Ascending aorta (tissue), 2 donors: ENCODE measurements around the gene SLCO3A1. TPM values are rescaled to one million over a fixed set of nuclear protein-coding genes. Genes with fewer than 3 reads are reported as not detected.

Experiments
- DNase-seq, 2 donors: peaks; one replicate each; pipeline ENCODE4 v3.0.0-alpha.2; 2019; ENCODE audit warnings: low spot score in 2 of 2
- H3K27ac ChIP-seq, 2 donors: fragments of 200-600 bp; sonication (generic); one replicate each; pipeline ENCODE4 v1.5.1; 2016 to 2017; ENCODE audit warnings: mild to moderate bottlenecking in 1 of 2
- H3K27me3 ChIP-seq: fragments of 200-600 bp; sonication (generic); one replicate; pipeline ENCODE4 v1.5.1; 2017
- H3K36me3 ChIP-seq, 2 donors: fragments of 200-600 bp; sonication (generic); one replicate each; pipeline ENCODE4 v1.5.1; 2016
- H3K4me1 ChIP-seq, 2 donors: fragments of 200-600 bp; sonication (generic); one replicate each; pipeline ENCODE4 v1.5.1; 2016 to 2017; ENCODE audit warnings: mild to moderate bottlenecking in 1 of 2
- H3K4me3 ChIP-seq, 2 donors: fragments of 200-600 bp; sonication (generic); one replicate each; pipeline ENCODE4 v1.5.1; 2016 to 2017; ENCODE audit warnings: mild to moderate bottlenecking in 1 of 2
- H3K9me3 ChIP-seq, 2 donors: fragments of 200-600 bp; sonication (generic); one replicate each; pipeline ENCODE4 v1.5.1; 2016
- intact Hi-C: fragments of 100-400 bp; cut with DNase I; formaldehyde crosslinking; loops from one replicate; pipeline ENCODE4 v1.15.1; 2023
- total RNA-seq: library from RNA; depleted of rRNA; stranded (reverse); fragments of >200 nt; gene quantifications from one replicate; pipeline ENCODE4 v1.1.0, GENCODE V29; 2016
- TF ChIP-seq, protein P1 (sequence below), 3 experiments: fragments of 200-600 bp in 2 of 3; fragments of 450-650 bp in 1 of 3; sonication (generic) in 2 of 3; IDR thresholded peaks; one replicate each; pipeline ENCODE4 v1.5.1; 2016 to 2019; ENCODE audit warnings: antibody characterized with exemption in 3 of 3, mild to moderate bottlenecking in 1 of 3, moderate library complexity in 1 of 3

SLCO3A1 gene
- total RNA-seq, 1 donor from 2014 or later: 53.2 TPM

DNA sequence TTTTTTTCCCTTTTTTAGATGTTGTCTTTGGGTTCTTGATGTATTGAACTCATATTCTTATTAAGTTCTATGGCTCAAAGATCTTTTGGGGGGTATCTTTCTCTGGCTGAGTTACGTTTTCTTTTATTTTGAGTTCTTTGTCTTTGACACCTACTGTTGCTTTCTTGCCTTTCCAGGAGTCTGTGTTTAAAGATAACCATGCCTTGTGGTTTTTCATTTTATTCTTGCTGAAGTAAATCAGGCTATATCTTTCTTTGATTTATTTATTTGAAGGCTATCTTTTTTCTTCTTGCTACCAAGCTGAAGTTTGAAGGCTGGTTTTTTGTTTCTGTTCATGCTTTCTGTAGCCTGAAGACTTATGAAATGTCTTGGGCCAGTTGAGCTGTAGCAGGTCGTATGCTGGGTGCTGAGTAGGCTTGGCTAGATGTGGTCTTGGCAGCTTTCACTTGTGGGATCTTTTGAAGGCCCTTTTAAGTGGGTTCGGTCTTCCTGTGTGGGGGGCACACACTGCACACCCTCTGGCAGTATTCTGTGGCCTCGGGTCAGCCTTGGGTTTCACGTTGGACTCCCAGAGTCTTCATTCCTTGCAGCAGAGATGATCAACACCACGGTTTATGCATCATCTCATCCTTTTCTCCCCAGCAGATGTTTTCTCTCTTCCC is 17.5 kb downstream of the SLCO3A1 start:
- Histone ChIP-seq H3K36me3 (no peaks in the 10 kb centered on the region), H3K4me3 (no peak overlapping the region), H3K27me3 (no peaks in the 10 kb centered on the region), H3K27ac (no peak overlapping the region), H3K9me3 (no peaks in the 10 kb centered on the region), H3K4me1 (peaks cover 5 to 21% of the 10 kb centered on the region in 2 donors)
- intact Hi-C loops: no loop called here
- TF ChIP-seq, protein P1, sequence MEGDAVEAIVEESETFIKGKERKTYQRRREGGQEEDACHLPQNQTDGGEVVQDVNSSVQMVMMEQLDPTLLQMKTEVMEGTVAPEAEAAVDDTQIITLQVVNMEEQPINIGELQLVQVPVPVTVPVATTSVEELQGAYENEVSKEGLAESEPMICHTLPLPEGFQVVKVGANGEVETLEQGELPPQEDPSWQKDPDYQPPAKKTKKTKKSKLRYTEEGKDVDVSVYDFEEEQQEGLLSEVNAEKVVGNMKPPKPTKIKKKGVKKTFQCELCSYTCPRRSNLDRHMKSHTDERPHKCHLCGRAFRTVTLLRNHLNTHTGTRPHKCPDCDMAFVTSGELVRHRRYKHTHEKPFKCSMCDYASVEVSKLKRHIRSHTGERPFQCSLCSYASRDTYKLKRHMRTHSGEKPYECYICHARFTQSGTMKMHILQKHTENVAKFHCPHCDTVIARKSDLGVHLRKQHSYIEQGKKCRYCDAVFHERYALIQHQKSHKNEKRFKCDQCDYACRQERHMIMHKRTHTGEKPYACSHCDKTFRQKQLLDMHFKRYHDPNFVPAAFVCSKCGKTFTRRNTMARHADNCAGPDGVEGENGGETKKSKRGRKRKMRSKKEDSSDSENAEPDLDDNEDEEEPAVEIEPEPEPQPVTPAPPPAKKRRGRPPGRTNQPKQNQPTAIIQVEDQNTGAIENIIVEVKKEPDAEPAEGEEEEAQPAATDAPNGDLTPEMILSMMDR (IDR thresholded peaks at IDR 0.05): no peak
- DNase-seq: no peak

DNA sequence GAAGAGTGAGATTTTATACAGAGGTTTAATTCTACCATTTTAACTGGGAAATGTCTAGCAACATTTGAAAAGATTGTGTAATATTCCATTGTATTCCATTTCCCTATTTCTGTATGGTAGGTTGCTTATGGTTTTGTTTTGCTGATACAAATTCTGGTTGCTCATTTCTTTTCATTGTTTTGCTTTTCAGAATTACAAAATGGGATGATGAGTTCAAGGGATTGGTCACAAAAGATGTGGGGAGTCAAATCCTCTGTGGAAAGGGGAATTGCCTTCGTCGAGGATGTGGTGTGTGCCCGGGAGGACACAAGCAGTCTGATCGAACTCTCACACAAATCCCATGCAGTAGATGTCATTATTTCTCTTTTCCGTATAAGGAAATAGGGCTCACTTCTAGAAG is 18.3 kb downstream of the SLCO3A1 start:
- intact Hi-C loops: no loop called here
- TF ChIP-seq, protein P1 (IDR thresholded peaks at IDR 0.05): no peak
- peaks cover 0 to 14% of the 10 kb centered on the region in 2 donors for H3K4me1 ChIP-seq
- no peaks in the 10 kb centered on the region for H3K36me3 ChIP-seq
- H3K9me3 ChIP-seq: no peaks in the 10 kb centered on the region
- no peak for DNase-seq
- H3K27me3 ChIP-seq: no peaks in the 10 kb centered on the region
- H3K4me3 ChIP-seq: no peak overlapping the region
- H3K27ac ChIP-seq: no peak overlapping the region

DNA sequence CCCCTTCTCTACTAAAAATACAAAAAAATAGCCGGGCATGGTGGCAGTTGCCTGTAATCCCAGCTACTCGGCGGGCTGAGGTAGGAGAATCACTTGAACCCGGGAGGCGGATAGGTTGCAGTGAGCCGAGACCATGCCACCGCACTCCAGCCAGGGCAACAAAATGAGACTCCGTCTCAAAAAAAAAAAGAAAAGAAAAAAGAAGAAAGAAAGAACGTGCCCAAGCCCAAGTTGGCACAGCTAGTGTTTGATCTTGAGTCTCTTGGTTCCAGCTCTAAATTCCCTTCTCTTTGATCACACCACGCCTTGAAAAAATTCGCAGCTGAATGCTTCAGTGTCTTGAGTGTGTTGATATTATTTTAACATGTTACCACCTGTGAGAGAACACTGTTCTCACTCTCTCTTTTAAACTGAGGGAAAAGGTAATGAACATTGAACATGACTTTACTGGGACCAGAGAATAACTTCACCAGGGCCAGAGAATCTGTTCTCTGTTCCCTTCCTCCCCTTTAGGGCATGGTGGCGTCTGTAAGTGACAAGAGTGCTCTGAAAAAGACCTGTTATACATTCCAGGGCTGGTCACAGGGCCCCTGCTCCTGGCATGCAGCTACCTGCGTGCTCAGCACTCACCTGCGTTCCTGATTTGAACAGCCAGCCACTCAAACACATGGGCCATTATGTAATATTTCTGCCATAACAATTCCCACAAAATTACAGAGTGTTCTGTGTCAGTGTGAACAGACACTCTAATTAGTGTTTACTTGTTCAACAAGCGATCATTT is 19.0 kb downstream of the SLCO3A1 start:
- intact Hi-C loops: no loop called here
- no peak overlapping the region for H3K4me3 ChIP-seq
- no peak for DNase-seq
- TF ChIP-seq, protein P1 (IDR thresholded peaks at IDR 0.05): no peak
- H3K27ac ChIP-seq: no peak overlapping the region
- peaks cover 0 to 8% of the 10 kb centered on the region in 2 donors for H3K4me1 ChIP-seq
- no peaks in the 10 kb centered on the region for H3K36me3 ChIP-seq
- H3K9me3 ChIP-seq: no peaks in the 10 kb centered on the region
- no peaks in the 10 kb centered on the region for H3K27me3 ChIP-seq

DNA sequence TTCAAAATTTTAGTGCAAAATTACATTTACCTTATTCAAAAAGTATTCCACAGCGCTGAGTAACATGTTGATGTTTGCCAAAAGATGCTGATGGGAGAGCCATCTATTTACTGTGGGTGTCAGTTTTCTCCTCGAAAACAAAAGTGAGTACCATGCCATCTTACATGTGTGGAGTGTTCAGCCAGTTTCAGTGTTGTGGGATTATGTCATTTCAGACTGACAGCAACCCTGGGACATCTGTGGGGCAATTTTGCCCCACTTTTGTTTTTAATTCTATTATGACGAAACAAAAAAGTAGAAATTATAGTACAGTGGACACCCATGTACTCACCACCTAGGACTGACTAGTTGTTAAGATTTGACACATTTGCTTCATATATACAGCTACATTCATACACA is 19.6 kb downstream of the SLCO3A1 start:
- intact Hi-C loops: no loop called here
- Histone ChIP-seq H3K4me1 (peaks cover 0 to 2% of the 10 kb centered on the region in 2 donors), H3K27ac (no peak overlapping the region), H3K36me3 (no peaks in the 10 kb centered on the region), H3K9me3 (no peaks in the 10 kb centered on the region), H3K4me3 (no peak overlapping the region), H3K27me3 (no peaks in the 10 kb centered on the region)
- TF ChIP-seq, protein P1 (IDR thresholded peaks at IDR 0.05): no peak
- DNase-seq: no peak

DNA sequence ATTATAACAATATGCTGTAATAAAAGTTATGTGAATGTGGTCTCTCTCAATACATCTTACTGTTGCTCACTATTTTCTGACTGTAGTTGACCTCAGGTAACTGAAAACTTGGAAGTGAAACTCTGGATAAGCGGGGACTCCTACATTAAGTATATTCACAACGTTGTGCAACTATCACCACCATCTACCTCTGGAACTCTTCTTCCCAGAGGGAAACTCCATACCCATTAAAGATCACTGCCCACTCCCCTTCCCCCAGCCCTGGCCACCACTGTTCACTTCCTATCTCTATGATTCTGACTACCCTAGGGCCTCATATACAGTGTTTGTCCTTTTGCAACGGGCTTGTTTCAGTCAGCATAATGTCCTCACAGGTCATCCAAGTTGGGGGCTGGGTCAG is 20.7 kb downstream of the SLCO3A1 start:
- Histone ChIP-seq H3K27ac (no peak overlapping the region), H3K4me1 (no peaks in the 10 kb centered on the region), H3K4me3 (no peak overlapping the region), H3K36me3 (no peaks in the 10 kb centered on the region), H3K27me3 (no peaks in the 10 kb centered on the region), H3K9me3 (no peaks in the 10 kb centered on the region)
- TF ChIP-seq, protein P1 (IDR thresholded peaks at IDR 0.05): no peak
- intact Hi-C loops: no loop called here
- DNase-seq: no peak
